Measurements from ENCODE around the gene IRS1. TPM values are rescaled to one million over a fixed set of nuclear protein-coding genes. Genes with fewer than 3 reads are reported as not detected.

IRS1 gene
- total RNA-seq, 1 experiment from 2014 or later = 10.5 TPM

DNA sequence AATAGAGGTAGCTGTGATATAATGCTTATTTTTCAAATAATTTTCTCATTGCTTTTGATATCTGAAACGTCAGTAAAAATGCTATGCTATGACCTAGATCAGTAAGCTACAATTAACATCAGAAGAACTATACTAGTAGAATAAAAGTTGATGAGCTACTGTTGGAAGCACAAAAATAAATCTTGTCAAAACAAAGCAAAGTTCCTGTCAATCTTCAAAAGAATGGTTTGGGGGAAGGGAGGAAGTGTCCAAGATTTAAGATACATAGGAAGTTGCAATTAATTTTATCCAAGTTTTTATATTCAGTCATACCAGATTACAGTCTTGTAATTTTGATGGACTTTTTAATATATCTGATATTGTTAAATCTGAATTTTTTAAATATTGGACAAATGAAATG lies 19.2 kb downstream of the IRS1 start:
- CTCF ChIA-PET = no interaction called here
- Mint-ChIP-seq H3K27me3 (ENCODE audit: insufficient read depth, unreplicated experiment) (no peaks in the 10 kb centered on the region), H3K4me1 (ENCODE audit: insufficient read depth, unreplicated experiment) (no peaks in the 10 kb centered on the region), H3K4me3 (ENCODE audit: unreplicated experiment) (no peak overlapping the region), H3K9me3 (ENCODE audit: unreplicated experiment) (no peaks in the 10 kb centered on the region), H3K27ac (ENCODE audit: low read depth, unreplicated experiment) (no peak overlapping the region), H3K36me3 (ENCODE audit: insufficient read depth, unreplicated experiment) (peaks cover 6% of the 10 kb centered on the region)
- BruUV-seq (replicated peaks) = no TSS peak
- TF ChIP-seq CTCF (IDR thresholded peaks at IDR 0.05; ENCODE audit: unreplicated experiment) = no peak
- intact Hi-C loops (cut with micrococcal nuclease) = no loop called here
- POLR2A ChIA-PET = interaction anchor here (0.7 to 2.9 kb wide), 2 partner anchors 10 to 11 kb away, joined by 3 to 11 read pairs; no protein-coding TSS in a partner anchor
- DNase-seq (ENCODE audit: unreplicated experiment) = no peak

DNA sequence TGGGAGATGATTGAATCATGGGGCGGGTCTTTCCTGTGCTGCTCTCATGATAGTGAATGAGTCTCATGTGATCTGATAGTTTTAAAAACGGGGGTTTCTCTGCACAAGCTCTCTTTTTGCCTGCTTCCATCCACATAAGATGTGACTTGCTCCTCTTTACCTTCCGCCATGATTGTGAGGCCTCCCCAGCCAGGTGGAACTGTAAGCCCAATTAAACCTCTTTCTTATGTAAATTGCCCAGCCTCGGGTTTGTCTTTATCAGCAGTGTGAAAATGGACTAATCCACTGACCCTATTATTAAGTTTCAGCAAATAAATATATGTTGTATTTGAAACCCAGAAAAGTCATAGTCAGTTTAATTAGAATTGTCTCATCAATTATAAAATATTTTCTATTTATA lies 22.0 kb downstream of the IRS1 start:
- no peak overlapping the region for H3K4me3 Mint-ChIP-seq (ENCODE audit: unreplicated experiment)
- H3K36me3 Mint-ChIP-seq (ENCODE audit: insufficient read depth, unreplicated experiment) = peaks cover 6% of the 10 kb centered on the region
- no peak for TF ChIP-seq CTCF (IDR thresholded peaks at IDR 0.05; ENCODE audit: unreplicated experiment)
- H3K4me1 Mint-ChIP-seq (ENCODE audit: insufficient read depth, unreplicated experiment) = peaks cover 10% of the 10 kb centered on the region
- ChIA-PET POLR2A (interaction anchor here (1.0 to 1.4 kb wide), 2 partner anchors 8 to 297 kb away, joined by 5 read pairs; no protein-coding TSS in a partner anchor), CTCF (no interaction called here)
- H3K27ac Mint-ChIP-seq (ENCODE audit: low read depth, unreplicated experiment) = no peak overlapping the region
- intact Hi-C loops (cut with micrococcal nuclease) = no loop called here
- peaks cover 14% of the 10 kb centered on the region for H3K9me3 Mint-ChIP-seq (ENCODE audit: unreplicated experiment)
- DNase-seq (ENCODE audit: unreplicated experiment) = no peak
- no TSS peak for BruUV-seq (replicated peaks)
- no peaks in the 10 kb centered on the region for H3K27me3 Mint-ChIP-seq (ENCODE audit: insufficient read depth, unreplicated experiment)

DNA sequence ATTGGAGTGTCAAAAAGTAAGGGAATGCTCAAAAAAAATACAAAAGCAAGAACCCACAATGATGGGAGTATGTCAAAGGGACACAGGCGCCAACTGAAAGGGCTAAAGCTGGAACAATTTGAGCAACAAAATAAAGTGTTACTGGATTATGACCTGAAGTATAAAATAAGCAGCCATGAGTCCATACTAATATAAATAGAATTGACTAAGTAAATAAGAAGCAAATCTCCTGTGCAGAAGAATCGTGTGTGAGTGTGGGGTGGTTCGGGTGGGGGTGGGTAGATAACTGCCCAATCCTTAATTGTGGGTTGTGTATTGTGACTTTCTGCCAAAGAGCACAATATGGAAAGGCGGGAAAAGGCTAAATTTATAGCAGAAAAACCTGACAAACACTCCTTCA lies 23.5 kb downstream of the IRS1 start:
- Mint-ChIP-seq H3K4me1 (ENCODE audit: insufficient read depth, unreplicated experiment) (peaks cover 14% of the 10 kb centered on the region), H3K9me3 (ENCODE audit: unreplicated experiment) (peaks cover 14% of the 10 kb centered on the region), H3K36me3 (ENCODE audit: insufficient read depth, unreplicated experiment) (peaks cover 6% of the 10 kb centered on the region), H3K27me3 (ENCODE audit: insufficient read depth, unreplicated experiment) (no peaks in the 10 kb centered on the region), H3K4me3 (ENCODE audit: unreplicated experiment) (no peak overlapping the region), H3K27ac (ENCODE audit: low read depth, unreplicated experiment) (no peak overlapping the region)
- ChIA-PET CTCF (interaction anchor here (0.7 kb wide), 1 partner anchor 11 kb away, joined by 3 read pairs; no protein-coding TSS in a partner anchor), POLR2A (no interaction called here)
- no TSS peak for BruUV-seq (replicated peaks)
- intact Hi-C loops (cut with micrococcal nuclease) = no loop called here
- no peak for DNase-seq (ENCODE audit: unreplicated experiment)
- no peak for TF ChIP-seq CTCF (IDR thresholded peaks at IDR 0.05; ENCODE audit: unreplicated experiment)

GRCh38 chr2:226775032-226775509 lies 24.5 kb downstream of the IRS1 start:
- no peak for DNase-seq (ENCODE audit: unreplicated experiment)
- H3K4me3 Mint-ChIP-seq (ENCODE audit: unreplicated experiment) = no peak overlapping the region
- CTCF ChIA-PET = no interaction called here
- peaks cover 14% of the 10 kb centered on the region for H3K4me1 Mint-ChIP-seq (ENCODE audit: insufficient read depth, unreplicated experiment)
- H3K9me3 Mint-ChIP-seq (ENCODE audit: unreplicated experiment) = peaks cover 14% of the 10 kb centered on the region
- no peaks in the 10 kb centered on the region for H3K27me3 Mint-ChIP-seq (ENCODE audit: insufficient read depth, unreplicated experiment)
- intact Hi-C loops (cut with micrococcal nuclease) = no loop called here
- peaks cover 6% of the 10 kb centered on the region for H3K36me3 Mint-ChIP-seq (ENCODE audit: insufficient read depth, unreplicated experiment)
- no peak for TF ChIP-seq CTCF (IDR thresholded peaks at IDR 0.05; ENCODE audit: unreplicated experiment)
- BruUV-seq (replicated peaks) = no TSS peak
- H3K27ac Mint-ChIP-seq (ENCODE audit: low read depth, unreplicated experiment) = no peak overlapping the region
- POLR2A ChIA-PET = no interaction called here

All from MCF 10A (cell line).